T-cell (primary cell): Measurements from ENCODE around the gene ZNF419. TPM values are rescaled to one million over a fixed set of nuclear protein-coding genes. Genes with fewer than 3 reads are reported as not detected.
A peak's percentile ranks its signal among the peaks of the same experiment; 100 is the strongest.
"Not testable (repeated sequence)": the region's sequence is repeated elsewhere in the genome, so short reads cannot be mapped to it uniquely, and the experiment has no call there.

Experiments used
- ATAC-seq, 4 experiments: fragments of 200-7000 bp in 3 of 4; fragments of 150-1000 bp in 1 of 4; cut with Tn5 transposase; replicated peaks in 1 of 4; 1 replicate in 3 of 4; 2 replicates in 1 of 4; pipeline ENCODE4 v1.10.0; 2021; ENCODE audit warnings: moderate library complexity in 3 of 4, mild to moderate bottlenecking in 2 of 4, moderate number of reproducible peaks in 1 of 4
- CTCF ChIA-PET, 2 donors: fragments of 300-600 bp; sonication (Branson Sonifier 250); formaldehyde crosslinking; loops; one replicate each; lab custom pipeline; 2022; ENCODE audit warnings: antibody characterized with exemption in 2 of 2; lab: Charles Lee
- POLR2A ChIA-PET, 2 donors: fragments of 300-600 bp; sonication (Branson Sonifier 250); formaldehyde crosslinking; loops; one replicate each; lab custom pipeline; 2022; ENCODE audit warnings: antibody characterized with exemption in 2 of 2; lab: Charles Lee
- DNase-seq, 35 experiments: peaks; one replicate each; pipeline versions ENCODE4 v3.0.0 to v3.0.0-alpha.2; 2013 to 2023
- H3K27ac ChIP-seq: one replicate; pipeline ENCODE4 v1.5.1; 2013; ENCODE audit warnings: low read length
- H3K27me3 ChIP-seq, 2 experiments: replicated peaks in 1 of 2; 1 replicate in 1 of 2; 2 replicates in 1 of 2; pipeline versions ENCODE4 v1.6.1 to v1.7.0; 2013; ENCODE audit warnings: low read length in 1 of 2, mixed read lengths in 1 of 2; ENCODE audit not compliant: control insufficient read depth in 2 of 2, insufficient read depth in 2 of 2; ENCODE audit errors: extremely low read depth in 1 of 2
- H3K36me3 ChIP-seq, 2 donors: 1 replicate in 1 of 2; 2 replicates in 1 of 2; pipeline versions ENCODE4 v1.6.1 to v1.7.0; 2013; ENCODE audit warnings: low read length in 1 of 2; ENCODE audit not compliant: control insufficient read depth in 2 of 2, insufficient read depth in 1 of 2; ENCODE audit errors: extremely low read depth in 1 of 2
- H3K4me1 ChIP-seq, 2 experiments: 1 replicate in 1 of 2; 2 replicates in 1 of 2; pipeline versions ENCODE4 v1.6.1 to v1.7.0; 2013; ENCODE audit warnings: low read length in 2 of 2, mixed read lengths in 1 of 2; ENCODE audit not compliant: insufficient read depth in 2 of 2, control insufficient read depth in 1 of 2; ENCODE audit errors: extremely low read depth in 1 of 2
- H3K4me3 ChIP-seq, 2 donors: 1 replicate in 1 of 2; 2 replicates in 1 of 2; pipeline versions ENCODE4 v1.5.1 to v1.7.0; 2013; ENCODE audit warnings: mild to moderate bottlenecking in 2 of 2, low read length in 1 of 2, moderate library complexity in 1 of 2; ENCODE audit not compliant: control insufficient read depth in 1 of 2; ENCODE audit errors: extremely low read depth in 1 of 2
- H3K9me3 ChIP-seq: 2 replicates; pipeline ENCODE4 v1.7.0; 2013
- H3K27ac Mint-ChIP-seq, 2 donors: one replicate each; pipeline ENCODE4 v1.8.0; 2020 to 2021; ENCODE audit warnings: mild to moderate bottlenecking in 2 of 2, mixed read lengths in 2 of 2
- H3K27me3 Mint-ChIP-seq, 2 donors: one replicate each; pipeline ENCODE4 v1.8.0; 2021 to 2022; ENCODE audit warnings: mixed read lengths in 2 of 2
- H3K36me3 Mint-ChIP-seq: one replicate; pipeline ENCODE4 v1.8.0; 2021; ENCODE audit warnings: mixed read lengths
- H3K4me1 Mint-ChIP-seq, 3 donors: one replicate each; pipeline ENCODE4 v1.8.0; 2020 to 2022; ENCODE audit warnings: mixed read lengths in 3 of 3, mild to moderate bottlenecking in 1 of 3
- H3K4me3 Mint-ChIP-seq, 3 donors: one replicate each; pipeline ENCODE4 v1.8.0; 2020 to 2022; ENCODE audit warnings: mild to moderate bottlenecking in 3 of 3, mixed read lengths in 3 of 3, moderate library complexity in 3 of 3
- H3K9me3 Mint-ChIP-seq, 3 donors: one replicate each; pipeline ENCODE4 v1.8.0; 2020 to 2022; ENCODE audit warnings: mixed read lengths in 3 of 3
- WGBS: methylation state at CpG from one replicate; pipeline ENCODE4 v1.1.5; 2013; ENCODE audit warnings: missing lambda C conversion rate; ENCODE audit not compliant: insufficient coverage; 5-methylcytosine and 5-hydroxymethylcytosine counted together
- total RNA-seq, 35 experiments: library from RNA in 6 of 35; stranded (reverse) in 6 of 35; fragments of 120-200 nt in 1 of 35; gene quantifications; one replicate each; pipeline versions ENCODE4 v1.2.1 to v1.2.4 and lab custom pipeline; 2013 to 2026

Gene ZNF419
- total RNA-seq (10 to 100 TPM in 4 of 5 donors, 1 to 10 TPM in 1; 6.3 to 24.5 (median 21.5) TPM), total RNA-seq (lab: John Stamatoyannopoulos, UW) (6.5 to 46.8 (median 16.9) reads per million in 29 experiments)
- 17.4 TPM for total RNA-seq (2013)

GRCh38 chr19:57487477-57488298 lies at the start of gene ZNF419:
Gene ZNF419 (plus strand): TSS chr19:57487750. CDS start chr19:57487951, 201 bp downstream.
- peaks cover 7 to 16% of the 10 kb centered on the region in 2 donors for H3K36me3 ChIP-seq
- H3K27me3 Mint-ChIP-seq, POLR2A ChIA-PET, H3K27me3 ChIP-seq, H3K9me3 ChIP-seq: not testable (repeated sequence)
- H3K27ac ChIP-seq: peak within 1 kb of the TSS; percentile 77
- peak; percentile 87 to 97 (median 93) for DNase-seq
- WGBS: 2% methylated on average over 35 of the region's 69 CpGs
- Mint-ChIP-seq H3K36me3 (peaks cover 50% of the 10 kb centered on the region), H3K9me3 (peaks cover 21 to 43% (median 29%) of the 10 kb centered on the region in 3 donors), H3K4me1 (peaks cover 15 to 22% (median 16%) of the 10 kb centered on the region in 3 donors), H3K4me3 (peak within 1 kb of the TSS; percentile 56 to 77 (median 67)), H3K27ac (peak within 1 kb of the TSS; percentile 74 to 75)
- peak; percentile 97 to 99 (median 98) for ATAC-seq
- peak within 1 kb of the TSS; percentile 81 to 84 for H3K4me3 ChIP-seq
- CTCF ChIA-PET: interaction anchor here in 1 of 2 donors (1.0 kb wide), 1 partner anchor 126 kb away, joined by 3 read pairs; the partner anchor contains the start of gene ZNF134
- H3K4me1 ChIP-seq: peaks cover 3 to 10% of the 10 kb centered on the region in 2 experiments

- Mint-ChIP-seq H3K36me3 (peaks cover 51% of the 10 kb centered on the region), H3K4me1 (peaks cover 23 to 44% (median 27%) of the 10 kb centered on the region in 3 donors)
- POLR2A ChIA-PET: interaction anchor here in 1 of 2 donors (0.6 kb wide), 2 partner anchors 62 to 380 kb away, joined by 3 read pairs; partner anchors contain the start of gene ZNF773
Observed at GRCh38 chr19:57437931-57438330, 49.6 kb upstream of the ZNF419 start.

GRCh38 chr19:57438925-57439324 lies 48.6 kb upstream of the ZNF419 start:
- ChIA-PET CTCF (no interaction called here), POLR2A (no interaction called here)
- H3K27me3 ChIP-seq: no peaks in the 10 kb centered on the region
- Mint-ChIP-seq H3K36me3 (peaks cover 61% of the 10 kb centered on the region), H3K27ac (no peak overlapping the region), H3K27me3 (no peaks in the 10 kb centered on the region), H3K4me3 (no peak overlapping the region), H3K9me3 (peaks cover 30 to 50% (median 40%) of the 10 kb centered on the region in 3 donors), H3K4me1 (peaks cover 23 to 44% (median 27%) of the 10 kb centered on the region in 3 donors)
- DNase-seq (no peak), ATAC-seq (no peak)
- H3K27ac ChIP-seq: no peak overlapping the region
- H3K36me3 ChIP-seq: peaks cover 11 to 39% of the 10 kb centered on the region in 2 donors
- WGBS: 97% methylated on average over 8 of the region's 9 CpGs
- peaks cover 3 to 22% of the 10 kb centered on the region in 2 experiments for H3K4me1 ChIP-seq
- no peak overlapping the region for H3K4me3 ChIP-seq
- H3K9me3 ChIP-seq: peaks cover 2% of the 10 kb centered on the region

More at GRCh38 chr19:57437931-57438330, 49.6 kb upstream of the ZNF419 start:
- CTCF ChIA-PET: no interaction called here
- ATAC-seq: no peak
- Mint-ChIP-seq H3K27ac (no peak overlapping the region), H3K9me3 (peaks cover 28 to 41% (median 33%) of the 10 kb centered on the region in 3 donors), H3K27me3 (no peaks in the 10 kb centered on the region), H3K4me3 (no peak overlapping the region)
- peaks cover 8 to 30% of the 10 kb centered on the region in 2 donors for H3K36me3 ChIP-seq
- H3K27ac ChIP-seq: no peak overlapping the region
- DNase-seq: no peak
- no peaks in the 10 kb centered on the region for H3K27me3 ChIP-seq
- H3K4me3 ChIP-seq: no peak overlapping the region
- H3K9me3 ChIP-seq: peaks cover 2% of the 10 kb centered on the region
- 82% methylated on average over 2 of the region's 4 CpGs for WGBS
- H3K4me1 ChIP-seq: peaks cover 3 to 22% of the 10 kb centered on the region in 2 experiments

- CTCF ChIA-PET: no interaction called here
- Mint-ChIP-seq H3K4me1 (peaks cover 0 to 20% (median 2%) of the 10 kb centered on the region in 3 donors), H3K36me3 (peaks cover 84% of the 10 kb centered on the region), H3K27ac (no peak overlapping the region), H3K4me3 (no peak overlapping the region), H3K27me3 (no peaks in the 10 kb centered on the region), H3K9me3 (peaks cover 32 to 66% (median 52%) of the 10 kb centered on the region in 3 donors)
- Histone ChIP-seq H3K27me3 (no peaks in the 10 kb centered on the region), H3K27ac (no peak overlapping the region), H3K9me3 (peaks cover 8% of the 10 kb centered on the region), H3K36me3 (peaks cover 20 to 41% of the 10 kb centered on the region in 2 donors), H3K4me3 (peak overlapping the region in 1 of 2 donors; percentile 25), H3K4me1 (no peaks in the 10 kb centered on the region)
- ATAC-seq: no peak
- POLR2A ChIA-PET: interaction anchor here in 1 of 2 donors (0.5 kb wide), 1 partner anchor 22 kb away, joined by 3 read pairs; no protein-coding TSS in a partner anchor
- 100% methylated on average over 3 of the region's 7 CpGs for WGBS
- DNase-seq: no peak
Observed at GRCh38 chr19:57441979-57442752, 45.4 kb upstream of the ZNF419 start.

GRCh38 chr19:57443121-57443696 lies 44.3 kb upstream of the ZNF419 start:
- no peak overlapping the region for H3K27ac Mint-ChIP-seq
- H3K4me1 Mint-ChIP-seq: peaks cover 0 to 20% (median 0%) of the 10 kb centered on the region in 3 donors
- H3K4me1 ChIP-seq: no peaks in the 10 kb centered on the region
- DNase-seq: no peak
- H3K36me3 Mint-ChIP-seq: peaks cover 77% of the 10 kb centered on the region
- no peak overlapping the region for H3K4me3 Mint-ChIP-seq
- no peak overlapping the region for H3K4me3 ChIP-seq
- ChIA-PET POLR2A (no interaction called here), CTCF (no interaction called here)
- no peak for ATAC-seq
- no peaks in the 10 kb centered on the region for H3K27me3 ChIP-seq
- 83% methylated on average over 3 of the region's 5 CpGs for WGBS
- H3K9me3 Mint-ChIP-seq: peaks cover 32 to 66% (median 52%) of the 10 kb centered on the region in 3 donors
- no peaks in the 10 kb centered on the region for H3K27me3 Mint-ChIP-seq
- peaks cover 11% of the 10 kb centered on the region for H3K9me3 ChIP-seq
- H3K27ac ChIP-seq: no peak overlapping the region
- H3K36me3 ChIP-seq: peaks cover 20 to 35% of the 10 kb centered on the region in 2 donors
